Stimulated activated CD4-positive, alpha-beta T cell treated with anti-CD3 and anti-CD28 coated beads, Interleukin-2, amount 100 ng/mL, for 24 hours (primary cell): ENCODE measurements around the gene SRGAP1.
"Not testable (repeated sequence)": the region's sequence is repeated elsewhere in the genome, so short reads cannot be mapped to it uniquely, and the experiment has no call there.

Experiments used
- DNase-seq, 2 donors: peaks; one replicate each; pipeline ENCODE4 v3.0.0-alpha.2; 2020

Gene SRGAP1

GRCh38 chr12:64018524-64018923 is 174.0 kb downstream of the SRGAP1 start:
- DNase-seq: no peak

- DNase-seq: no peak
Measured at GRCh38 chr12:64019101-64019500, 174.6 kb downstream of the SRGAP1 start.

GRCh38 chr12:64019654-64020053 is 175.2 kb downstream of the SRGAP1 start:
- DNase-seq: no peak

- no peak for DNase-seq
Measured at GRCh38 chr12:64025174-64025958, 180.9 kb downstream of the SRGAP1 start.

GRCh38 chr12:64027311-64027710 is 182.8 kb downstream of the SRGAP1 start:
- DNase-seq: no peak

GRCh38 chr12:64028541-64028940 is 184.0 kb downstream of the SRGAP1 start:
- no peak for DNase-seq

- DNase-seq: no peak
Measured at GRCh38 chr12:64029013-64029857, 184.7 kb downstream of the SRGAP1 start.

GRCh38 chr12:64030155-64030554 is 185.7 kb downstream of the SRGAP1 start:
- no peak for DNase-seq

GRCh38 chr12:64034056-64034455 is 189.6 kb downstream of the SRGAP1 start:
- DNase-seq: not testable (repeated sequence)

- no peak for DNase-seq
Measured at GRCh38 chr12:64034901-64035576, 190.5 kb downstream of the SRGAP1 start.

- DNase-seq: no peak
Measured at GRCh38 chr12:64036414-64036813, 191.9 kb downstream of the SRGAP1 start.

- no peak for DNase-seq
Measured at GRCh38 chr12:64039281-64039871, 194.9 kb downstream of the SRGAP1 start.

- DNase-seq: no peak
Measured at GRCh38 chr12:64042911-64043310, 198.4 kb downstream of the SRGAP1 start.

GRCh38 chr12:64044191-64044590 is 199.7 kb downstream of the SRGAP1 start:
- DNase-seq: no peak

- DNase-seq: no peak
Measured at GRCh38 chr12:64051057-64051456, 206.6 kb downstream of the SRGAP1 start.

- no peak for DNase-seq
Measured at GRCh38 chr12:64053117-64053516, 208.6 kb downstream of the SRGAP1 start.

GRCh38 chr12:64054079-64054520 is 209.6 kb downstream of the SRGAP1 start:
- no peak for DNase-seq

- DNase-seq: no peak
Measured at GRCh38 chr12:64056741-64057140, 212.2 kb downstream of the SRGAP1 start.

- DNase-seq: no peak
Measured at GRCh38 chr12:64057706-64058105, 213.2 kb downstream of the SRGAP1 start.

GRCh38 chr12:64058541-64059265 is 214.2 kb downstream of the SRGAP1 start:
- no peak for DNase-seq

GRCh38 chr12:64059685-64060084 is 215.2 kb downstream of the SRGAP1 start:
- no peak for DNase-seq

GRCh38 chr12:64061868-64062375 is 217.4 kb downstream of the SRGAP1 start:
- DNase-seq: no peak
